IPS DF 19.7 (cell line): ENCODE data around the gene FSIP1.
A peak's percentile ranks its signal among the peaks of the same experiment; 100 is the strongest.
"Not testable (repeated sequence)": the region's sequence is repeated elsewhere in the genome, so short reads cannot be mapped to it uniquely, and the experiment has no call there.

ENCODE experiments used
- DNase-seq: peaks from one replicate; pipeline ENCODE4 v3.0.0-alpha.2; 2013; ENCODE audit warnings: low read depth, low spot score

The FSIP1 gene

GRCh38 chr15:39782441-39783138 is at the start of gene FSIP1:
TSS of gene FSIP1 (minus strand) at chr15:39782841. CDS start at chr15:39776524, 6,317 bp downstream.
- DNase-seq, result peak; percentile 83

GRCh38 chr15:39830166-39830565 is 47.5 kb upstream of the FSIP1 start:
- no peak for DNase-seq

- no peak for DNase-seq
Measured at GRCh38 chr15:39828374-39828931, 45.8 kb upstream of the FSIP1 start.

GRCh38 chr15:39826975-39827374 is 44.3 kb upstream of the FSIP1 start:
- no peak for DNase-seq

- DNase-seq, result no peak
Measured at GRCh38 chr15:39823634-39824033, 41.0 kb upstream of the FSIP1 start.

- no peak for DNase-seq
Measured at GRCh38 chr15:39820050-39820602, 37.5 kb upstream of the FSIP1 start.

GRCh38 chr15:39819533-39819932 is 36.9 kb upstream of the FSIP1 start:
- no peak for DNase-seq

GRCh38 chr15:39817892-39818291 is 35.3 kb upstream of the FSIP1 start:
- no peak for DNase-seq

GRCh38 chr15:39814489-39814888 is 31.8 kb upstream of the FSIP1 start:
- no peak for DNase-seq

GRCh38 chr15:39812651-39813050 is 30.0 kb upstream of the FSIP1 start:
- not testable (repeated sequence) for DNase-seq

- no peak for DNase-seq
Measured at GRCh38 chr15:39808909-39809308, 26.3 kb upstream of the FSIP1 start.

- no peak for DNase-seq
Measured at GRCh38 chr15:39807791-39808190, 25.1 kb upstream of the FSIP1 start.

GRCh38 chr15:39804026-39804425 is 21.4 kb upstream of the FSIP1 start:
- no peak for DNase-seq

GRCh38 chr15:39803016-39803415 is 20.4 kb upstream of the FSIP1 start:
- DNase-seq, result no peak

GRCh38 chr15:39801641-39802309 is 19.1 kb upstream of the FSIP1 start:
- DNase-seq, result no peak

- DNase-seq, result no peak
Measured at GRCh38 chr15:39799552-39800011, 16.9 kb upstream of the FSIP1 start.

- DNase-seq, result no peak
Measured at GRCh38 chr15:39798382-39798781, 15.7 kb upstream of the FSIP1 start.

- DNase-seq, result no peak
Measured at GRCh38 chr15:39797407-39797806, 14.8 kb upstream of the FSIP1 start.

- DNase-seq, result no peak
Measured at GRCh38 chr15:39796601-39797000, 14.0 kb upstream of the FSIP1 start.

GRCh38 chr15:39795486-39795885 is 12.8 kb upstream of the FSIP1 start:
- DNase-seq, result no peak

- no peak for DNase-seq
Measured at GRCh38 chr15:39794954-39795353, 12.3 kb upstream of the FSIP1 start.

- DNase-seq, result no peak
Measured at GRCh38 chr15:39793923-39794322, 11.3 kb upstream of the FSIP1 start.
